Activated naive CD8-positive, alpha-beta T cell treated with anti-CD3 and anti-CD28 coated beads for 36 hours (primary cell): ENCODE results near the gene PLEKHA5. TPM values are rescaled to one million over a fixed set of nuclear protein-coding genes. Genes with fewer than 3 reads are reported as not detected.
"Not testable (repeated sequence)": the region's sequence is repeated elsewhere in the genome, so short reads cannot be mapped to it uniquely, and the experiment has no call there.

Experiments
- DNase-seq: peaks from one replicate; pipeline ENCODE4 v3.0.0; 2021
- H3K27ac Mint-ChIP-seq: one replicate; pipeline ENCODE4 v1.8.0; 2022; ENCODE audit warnings: mild to moderate bottlenecking, moderate library complexity, mixed read lengths
- H3K27me3 Mint-ChIP-seq: one replicate; pipeline ENCODE4 v1.8.0; 2022; ENCODE audit warnings: mild to moderate bottlenecking, mixed read lengths
- H3K36me3 Mint-ChIP-seq: one replicate; pipeline ENCODE4 v1.8.0; 2021; ENCODE audit warnings: mild to moderate bottlenecking, mixed read lengths
- H3K4me1 Mint-ChIP-seq: one replicate; pipeline ENCODE4 v1.8.0; 2021; ENCODE audit warnings: mixed read lengths
- H3K4me3 Mint-ChIP-seq: one replicate; pipeline ENCODE4 v1.8.0; 2022; ENCODE audit warnings: mild to moderate bottlenecking, moderate library complexity, mixed read lengths
- H3K9me3 Mint-ChIP-seq: one replicate; pipeline ENCODE4 v1.8.0; 2022; ENCODE audit warnings: mixed read lengths
- total RNA-seq, 2 experiments: library from RNA; stranded (reverse); gene quantifications; one replicate each; pipeline ENCODE4 v1.2.3, GENCODE V29; 2021

The PLEKHA5 gene
- total RNA-seq, 2 experiments from 2014 or later: 2.1 to 2.6 TPM

DNA sequence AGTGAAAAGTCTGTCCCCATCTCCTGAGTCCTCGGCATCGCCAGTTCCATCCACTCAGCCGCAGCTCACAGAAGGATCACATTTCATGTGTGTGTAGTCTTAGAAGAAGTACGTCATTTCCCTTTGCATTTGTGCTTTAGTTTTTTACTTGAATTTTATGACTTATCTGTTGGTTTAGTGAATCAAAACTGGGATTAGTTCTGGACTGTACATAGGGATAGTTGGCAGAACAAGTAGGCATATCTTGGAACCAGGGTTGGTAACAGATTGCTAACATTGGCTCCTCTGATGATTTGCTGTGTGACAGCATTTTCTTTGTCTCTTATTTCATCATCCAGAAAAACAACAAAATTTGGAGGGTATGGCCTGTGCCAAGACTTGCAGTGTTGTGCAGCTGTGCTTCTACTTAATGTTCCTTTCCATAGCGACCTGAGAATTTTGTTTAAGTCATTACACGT, 240.2 kb downstream of the PLEKHA5 start:
- Mint-ChIP-seq H3K27me3 (no peaks in the 10 kb centered on the region), H3K4me1 (peaks cover 3% of the 10 kb centered on the region), H3K27ac (no peak overlapping the region), H3K9me3 (peaks cover 2% of the 10 kb centered on the region), H3K36me3 (no peaks in the 10 kb centered on the region), H3K4me3 (no peak overlapping the region)
- DNase-seq: no peak

DNA sequence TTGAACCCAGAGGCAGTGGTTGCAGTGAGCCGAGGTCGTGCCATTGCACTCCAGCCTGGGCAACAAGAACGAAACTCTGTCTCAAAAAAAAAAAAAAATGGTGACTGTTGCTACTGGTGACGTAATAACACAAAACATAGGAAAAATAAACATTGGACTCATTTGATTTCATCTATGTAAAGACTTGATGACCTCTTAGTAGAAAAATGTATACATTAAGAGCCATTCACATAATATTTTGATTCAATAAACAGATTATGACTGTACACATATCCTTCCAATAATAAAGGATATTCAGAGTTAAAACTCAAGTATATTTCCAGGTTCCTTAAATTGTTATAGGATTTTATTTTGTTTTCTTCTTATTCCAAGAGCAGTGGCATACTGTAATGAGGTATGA, 244.1 kb downstream of the PLEKHA5 start:
- Mint-ChIP-seq H3K4me3 (no peak overlapping the region), H3K27me3 (no peaks in the 10 kb centered on the region)
- DNase-seq: no peak

DNA sequence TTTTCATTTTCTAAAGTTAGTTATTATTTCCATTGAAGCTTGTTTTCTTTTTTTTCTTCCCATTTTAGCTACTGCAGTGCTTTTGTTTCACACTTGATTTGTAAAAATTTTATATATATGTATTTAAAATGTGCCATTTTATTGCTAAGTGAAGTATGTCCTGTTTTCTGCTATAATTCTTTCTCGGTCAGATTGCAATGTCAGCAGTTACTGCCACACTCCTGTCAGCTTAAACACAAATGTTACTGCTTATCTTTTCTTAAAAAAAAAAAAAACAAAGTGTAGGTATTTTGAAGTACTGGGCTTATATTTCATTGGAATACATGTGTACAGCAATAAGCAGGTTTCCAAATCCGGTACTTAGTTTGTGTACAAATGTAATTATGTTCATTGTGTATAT, 246.4 kb downstream of the PLEKHA5 start:
- no peaks in the 10 kb centered on the region for H3K36me3 Mint-ChIP-seq
- peaks cover 2% of the 10 kb centered on the region for H3K9me3 Mint-ChIP-seq
- H3K4me1 Mint-ChIP-seq: no peaks in the 10 kb centered on the region

More for the DNA sequence above, 244.1 kb downstream of the PLEKHA5 start:
- Mint-ChIP-seq H3K4me1 (no peaks in the 10 kb centered on the region), H3K27ac (no peak overlapping the region), H3K36me3 (no peaks in the 10 kb centered on the region), H3K9me3 (peaks cover 2% of the 10 kb centered on the region)

DNA sequence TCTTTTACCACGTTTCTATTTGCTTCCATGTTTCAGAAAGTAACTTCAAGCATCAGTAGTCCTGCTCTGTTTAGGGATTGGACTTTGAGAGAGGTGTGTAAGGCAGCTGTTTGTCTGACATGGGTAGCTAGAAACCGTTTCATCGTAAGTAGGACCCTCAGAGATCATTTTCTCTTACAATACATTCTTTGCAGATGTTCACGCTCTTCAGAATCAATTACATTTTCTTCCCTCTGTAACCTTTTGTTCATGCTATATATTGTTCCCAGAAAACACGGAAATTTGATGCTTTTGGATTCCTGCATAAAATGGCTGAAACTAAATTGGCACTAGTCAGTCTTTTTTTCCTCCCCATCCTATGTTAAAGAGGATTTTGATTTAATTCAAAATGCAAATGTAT, 247.2 kb downstream of the PLEKHA5 start:
- DNase-seq: no peak
- Mint-ChIP-seq H3K4me1 (no peaks in the 10 kb centered on the region), H3K27me3 (no peaks in the 10 kb centered on the region), H3K4me3 (no peak overlapping the region), H3K36me3 (no peaks in the 10 kb centered on the region), H3K27ac (no peak overlapping the region), H3K9me3 (peaks cover 2% of the 10 kb centered on the region)

More for the DNA sequence above, 246.4 kb downstream of the PLEKHA5 start:
- no peaks in the 10 kb centered on the region for H3K27me3 Mint-ChIP-seq
- no peak overlapping the region for H3K4me3 Mint-ChIP-seq
- no peak overlapping the region for H3K27ac Mint-ChIP-seq
- DNase-seq: no peak

DNA sequence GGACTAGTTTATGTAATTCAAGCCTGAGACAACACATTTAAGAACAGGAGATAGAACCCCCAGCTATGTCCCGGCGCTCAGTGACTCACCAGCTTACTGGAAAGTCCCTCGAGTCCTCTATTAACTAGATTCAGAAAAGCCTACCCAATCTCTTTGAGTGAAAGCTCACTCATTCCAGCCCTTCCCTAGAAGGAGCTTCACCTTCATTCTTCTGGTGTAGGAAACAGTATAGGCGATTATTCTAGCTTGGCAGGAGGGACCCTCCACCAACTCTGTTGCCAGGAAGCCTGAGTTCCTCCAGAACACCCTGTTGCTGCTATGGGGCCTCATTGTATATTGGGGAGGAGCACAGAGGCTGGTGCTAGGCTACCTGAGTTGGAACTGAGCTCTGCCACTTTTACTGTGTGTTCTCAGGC, 252.6 kb downstream of the PLEKHA5 start:
- peak; percentile 48 for DNase-seq
- peaks cover 9% of the 10 kb centered on the region for H3K4me1 Mint-ChIP-seq
- H3K36me3 Mint-ChIP-seq: no peaks in the 10 kb centered on the region
- no peaks in the 10 kb centered on the region for H3K9me3 Mint-ChIP-seq
- H3K4me3 Mint-ChIP-seq: no peak overlapping the region
- peak overlapping the region; percentile 55 for H3K27ac Mint-ChIP-seq
- H3K27me3 Mint-ChIP-seq: no peaks in the 10 kb centered on the region

DNA sequence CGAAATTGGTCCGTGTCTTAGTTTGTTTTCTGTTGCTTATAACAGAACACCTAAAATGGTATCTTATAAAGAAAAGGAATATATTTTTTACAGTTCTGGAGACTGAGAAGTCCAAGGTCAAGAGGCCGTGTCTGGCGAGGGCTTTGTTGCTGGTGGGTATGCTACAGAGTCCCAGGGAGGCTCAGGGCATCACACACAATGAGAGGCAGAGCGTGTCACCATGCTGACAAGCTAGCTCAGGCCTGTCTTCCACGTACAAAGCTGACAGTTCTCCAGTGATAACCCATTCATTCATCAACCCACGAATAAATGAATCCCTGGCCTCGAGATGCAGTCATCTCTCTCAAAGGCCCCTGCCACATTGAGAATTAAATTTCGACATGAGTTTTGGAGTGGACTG, 253.0 kb downstream of the PLEKHA5 start:
- DNase-seq: no peak
- H3K27ac Mint-ChIP-seq: no peak overlapping the region

DNA sequence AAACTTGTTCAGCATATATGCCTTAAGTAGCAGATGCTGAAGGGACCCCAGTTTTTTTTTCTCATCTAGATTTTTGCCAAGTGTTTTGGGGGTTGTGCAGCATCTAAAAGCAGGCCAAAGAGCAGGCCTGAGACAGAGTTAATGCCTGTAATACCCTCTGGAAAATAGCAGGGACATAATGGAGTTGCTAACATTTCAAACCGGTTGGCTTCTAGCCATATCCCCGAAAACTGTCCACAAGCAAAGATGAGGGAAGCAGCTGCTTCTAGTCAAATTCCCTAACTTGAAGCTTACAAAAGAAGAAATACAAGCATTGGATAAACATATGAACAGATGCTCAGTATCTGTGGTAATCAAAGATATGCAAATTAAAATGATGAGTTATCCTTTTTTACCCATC, 257.6 kb downstream of the PLEKHA5 start:
- Mint-ChIP-seq H3K4me3 (no peak overlapping the region), H3K27ac (no peak overlapping the region), H3K4me1 (peaks cover 6% of the 10 kb centered on the region), H3K36me3 (no peaks in the 10 kb centered on the region), H3K9me3 (no peaks in the 10 kb centered on the region), H3K27me3 (no peaks in the 10 kb centered on the region)
- no peak for DNase-seq

More for the DNA sequence above, 253.0 kb downstream of the PLEKHA5 start:
- no peaks in the 10 kb centered on the region for H3K9me3 Mint-ChIP-seq
- H3K36me3 Mint-ChIP-seq: no peaks in the 10 kb centered on the region
- no peak overlapping the region for H3K4me3 Mint-ChIP-seq
- H3K4me1 Mint-ChIP-seq: peaks cover 9% of the 10 kb centered on the region
- H3K27me3 Mint-ChIP-seq: no peaks in the 10 kb centered on the region

DNA sequence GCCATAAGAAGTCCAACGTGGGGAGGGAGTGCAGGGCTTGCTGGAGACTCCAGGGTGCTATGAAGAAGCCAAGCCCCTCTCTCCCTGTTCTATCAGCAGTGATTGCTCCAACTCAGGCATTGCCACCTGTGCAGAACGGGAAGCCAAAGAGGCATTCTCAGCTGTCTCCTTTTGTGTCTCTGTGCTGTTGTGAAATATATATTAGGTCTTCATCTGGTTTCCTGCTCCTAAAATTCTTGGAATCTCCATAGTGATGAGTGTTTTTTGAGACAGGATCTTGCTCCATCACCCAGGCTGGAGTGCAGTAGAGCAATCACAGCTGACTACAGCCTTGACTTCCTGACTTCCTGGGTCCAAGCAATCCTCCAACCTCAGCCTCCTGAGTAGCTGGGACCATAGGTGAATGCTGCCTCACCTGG, 258.6 kb downstream of the PLEKHA5 start:
- no peak for DNase-seq
- no peaks in the 10 kb centered on the region for H3K9me3 Mint-ChIP-seq
- no peaks in the 10 kb centered on the region for H3K36me3 Mint-ChIP-seq
- no peaks in the 10 kb centered on the region for H3K27me3 Mint-ChIP-seq
- no peak overlapping the region for H3K27ac Mint-ChIP-seq
- no peak overlapping the region for H3K4me3 Mint-ChIP-seq
- peaks cover 2% of the 10 kb centered on the region for H3K4me1 Mint-ChIP-seq

DNA sequence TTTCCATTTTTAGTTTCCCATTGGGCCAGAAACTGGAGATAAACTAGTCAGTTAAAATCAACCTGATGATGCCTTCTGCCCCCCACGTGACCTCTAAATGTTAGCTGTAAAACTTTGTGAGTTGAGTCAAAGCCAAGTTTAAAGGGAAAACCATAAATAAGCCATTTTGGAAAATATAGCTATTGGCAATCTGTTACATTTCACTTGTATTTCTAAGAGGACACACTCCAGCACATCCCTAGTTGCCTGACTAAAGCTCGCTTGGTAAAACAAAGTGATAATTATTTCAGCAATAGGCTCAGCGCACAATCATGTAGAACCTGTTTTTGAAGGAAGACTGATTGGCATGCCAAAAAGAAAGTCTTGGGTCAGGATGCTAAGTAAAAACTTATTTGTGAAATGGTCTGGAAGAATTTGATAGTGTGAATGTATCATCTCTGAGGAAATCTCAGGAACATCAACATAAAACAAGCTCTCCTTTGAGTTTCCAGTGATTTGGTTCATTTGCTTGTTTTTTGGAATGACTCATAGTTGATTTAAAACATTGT, 260.6 kb downstream of the PLEKHA5 start:
- DNase-seq: no peak
- H3K9me3 Mint-ChIP-seq: no peaks in the 10 kb centered on the region
- H3K27me3 Mint-ChIP-seq: no peaks in the 10 kb centered on the region
- H3K36me3 Mint-ChIP-seq: no peaks in the 10 kb centered on the region
- H3K4me1 Mint-ChIP-seq: peaks cover under 1% of the 10 kb centered on the region
- H3K27ac Mint-ChIP-seq: no peak overlapping the region
- H3K4me3 Mint-ChIP-seq: no peak overlapping the region

DNA sequence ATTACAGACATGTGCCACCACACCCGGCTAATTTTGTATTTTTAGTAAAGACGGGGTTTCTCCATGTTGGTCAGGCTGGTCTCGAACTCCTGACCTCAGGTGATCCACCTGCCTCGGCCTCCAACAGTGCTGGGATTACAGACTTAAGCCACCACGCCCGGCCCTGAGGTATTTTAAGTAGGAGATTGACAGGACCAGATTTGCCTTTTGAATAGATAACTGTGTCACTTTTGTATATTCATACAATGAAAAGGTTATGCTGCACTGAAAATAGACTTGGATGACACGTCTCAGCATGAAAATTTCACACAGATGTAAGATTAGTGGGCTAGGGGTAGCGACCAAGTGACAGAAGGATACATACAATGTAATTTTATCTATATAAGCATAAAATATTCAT, 263.1 kb downstream of the PLEKHA5 start:
- not testable (repeated sequence) for H3K4me3 Mint-ChIP-seq, H3K4me1 Mint-ChIP-seq, H3K9me3 Mint-ChIP-seq, DNase-seq, H3K27ac Mint-ChIP-seq, H3K36me3 Mint-ChIP-seq, H3K27me3 Mint-ChIP-seq

DNA sequence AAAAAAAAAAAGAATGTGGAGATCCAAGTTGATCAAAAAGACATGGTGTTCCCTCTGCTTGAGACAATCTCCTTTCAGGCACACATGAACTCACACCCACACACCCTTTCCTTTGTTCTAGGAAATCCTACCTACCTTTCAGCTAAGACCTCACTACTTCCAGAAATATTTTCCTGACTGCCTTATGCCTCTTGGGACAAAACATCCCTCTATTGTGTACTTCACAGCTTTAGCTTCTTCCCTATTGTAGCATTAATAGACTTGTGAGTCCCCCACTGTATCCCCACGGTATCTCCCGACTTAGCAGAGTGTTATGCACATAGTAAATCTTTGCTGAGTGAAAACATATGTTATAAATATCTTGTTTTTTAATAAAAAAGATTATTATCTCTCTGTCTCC, 264.9 kb downstream of the PLEKHA5 start:
- no peaks in the 10 kb centered on the region for H3K4me1 Mint-ChIP-seq
- H3K9me3 Mint-ChIP-seq: no peaks in the 10 kb centered on the region
- no peaks in the 10 kb centered on the region for H3K27me3 Mint-ChIP-seq
- DNase-seq: no peak
- no peak overlapping the region for H3K27ac Mint-ChIP-seq
- H3K36me3 Mint-ChIP-seq: no peaks in the 10 kb centered on the region
- no peak overlapping the region for H3K4me3 Mint-ChIP-seq

DNA sequence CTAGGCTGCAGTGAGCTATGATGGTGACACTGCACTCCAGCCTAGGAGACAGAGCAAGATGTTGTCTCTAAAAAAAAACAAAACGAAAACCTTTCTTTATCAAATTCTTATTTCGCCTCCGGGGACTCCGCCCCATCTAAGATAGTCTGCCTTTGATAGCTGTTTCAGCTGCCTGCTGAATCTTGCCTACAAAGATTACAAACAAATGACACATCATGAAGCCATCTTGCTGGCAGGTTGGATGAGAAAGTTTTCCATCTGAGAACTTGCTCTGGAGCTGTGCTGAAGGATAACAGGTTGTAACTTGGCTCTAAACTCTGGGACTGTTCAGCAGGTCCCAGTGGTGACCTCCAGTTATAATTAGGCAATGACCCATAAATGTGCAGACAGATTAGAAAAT, 268.0 kb downstream of the PLEKHA5 start:
- Mint-ChIP-seq H3K27me3 (no peaks in the 10 kb centered on the region), H3K4me3 (no peak overlapping the region), H3K27ac (no peak overlapping the region), H3K36me3 (no peaks in the 10 kb centered on the region), H3K9me3 (no peaks in the 10 kb centered on the region), H3K4me1 (peaks cover 3% of the 10 kb centered on the region)
- no peak for DNase-seq

DNA sequence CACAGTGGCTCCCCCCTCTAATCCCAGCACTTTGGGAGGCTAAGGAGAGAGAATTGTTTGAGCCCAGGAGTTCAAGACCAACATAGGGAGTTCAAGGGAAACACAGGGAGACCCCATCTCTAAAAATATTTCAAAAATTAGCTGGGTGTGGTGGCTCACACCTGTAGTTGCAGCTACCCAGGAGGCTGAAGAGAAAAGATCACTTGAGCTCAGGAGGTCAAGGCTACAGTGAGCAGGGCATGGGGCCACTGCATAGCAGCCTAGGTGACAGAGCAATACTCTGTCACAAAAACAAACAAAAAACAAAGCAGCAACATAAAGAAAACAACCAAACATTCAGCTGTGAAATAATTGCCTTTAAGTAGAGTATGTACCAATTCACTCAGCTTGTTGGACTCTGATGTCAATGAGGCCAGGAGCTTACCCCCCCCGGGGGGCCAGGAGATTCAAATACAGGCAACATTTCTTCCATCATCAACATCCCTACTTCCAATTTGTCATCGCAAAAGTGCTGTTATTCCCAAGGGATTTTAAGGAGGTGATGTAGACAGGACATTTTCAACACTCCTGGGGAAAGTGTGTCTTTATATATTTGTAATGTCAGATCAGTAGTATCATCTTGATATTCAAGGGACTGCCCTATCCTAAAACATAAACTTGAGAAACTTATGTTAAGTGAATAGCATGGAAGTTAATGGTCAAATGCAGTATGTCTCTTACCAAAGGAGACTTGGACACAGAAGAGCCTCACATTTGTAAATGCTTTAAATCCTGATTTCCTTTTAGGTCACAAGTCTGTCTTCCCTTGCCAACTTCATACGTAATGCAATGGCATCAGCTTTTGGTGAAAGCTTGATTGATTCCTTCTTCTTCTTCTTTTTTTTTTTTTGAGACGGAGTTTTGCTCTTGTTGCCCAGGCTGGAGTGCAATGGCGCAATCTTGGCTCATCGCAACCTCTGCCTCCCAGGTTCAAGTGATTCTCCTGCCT, 269.1 kb downstream of the PLEKHA5 start:
- Mint-ChIP-seq H3K4me3 (no peak overlapping the region), H3K27ac (no peak overlapping the region), H3K36me3 (no peaks in the 10 kb centered on the region), H3K4me1 (peaks cover 5% of the 10 kb centered on the region), H3K9me3 (no peaks in the 10 kb centered on the region), H3K27me3 (no peaks in the 10 kb centered on the region)
- DNase-seq: no peak

DNA sequence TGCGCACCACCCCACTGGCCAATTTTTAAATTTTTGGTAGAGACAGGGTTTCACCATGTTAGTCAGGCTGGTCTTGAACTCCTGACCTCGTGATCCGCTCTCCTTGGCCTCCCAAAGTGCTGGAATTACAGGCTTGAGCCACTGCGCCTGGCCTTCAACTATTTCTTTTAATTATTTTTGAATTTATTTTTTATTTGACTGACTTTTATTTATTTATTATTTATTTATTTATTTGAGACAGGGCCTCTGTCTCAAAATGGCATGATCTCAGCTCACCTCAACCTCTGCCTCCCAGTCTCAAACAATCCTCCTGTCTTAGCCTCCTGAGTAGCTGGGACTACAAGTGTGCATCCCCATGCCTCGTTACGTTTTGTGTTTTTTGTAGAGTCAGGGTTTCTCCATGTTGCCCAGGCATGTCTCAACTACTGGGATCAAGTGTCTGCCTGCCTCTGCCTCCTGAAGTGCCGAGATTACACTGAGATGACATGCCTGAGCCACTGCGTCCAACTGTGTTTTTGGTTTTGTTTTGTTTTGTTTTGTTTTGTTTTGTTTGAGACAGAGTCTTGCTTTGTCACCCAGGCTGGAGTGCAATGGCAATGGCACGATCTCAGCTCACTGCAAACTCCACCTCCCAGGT, 271.2 kb downstream of the PLEKHA5 start:
- Mint-ChIP-seq H3K4me1 (peaks cover 12% of the 10 kb centered on the region), H3K36me3 (peaks cover 10% of the 10 kb centered on the region)
- H3K4me3 Mint-ChIP-seq, H3K27me3 Mint-ChIP-seq, H3K9me3 Mint-ChIP-seq, DNase-seq, H3K27ac Mint-ChIP-seq: not testable (repeated sequence)

DNA sequence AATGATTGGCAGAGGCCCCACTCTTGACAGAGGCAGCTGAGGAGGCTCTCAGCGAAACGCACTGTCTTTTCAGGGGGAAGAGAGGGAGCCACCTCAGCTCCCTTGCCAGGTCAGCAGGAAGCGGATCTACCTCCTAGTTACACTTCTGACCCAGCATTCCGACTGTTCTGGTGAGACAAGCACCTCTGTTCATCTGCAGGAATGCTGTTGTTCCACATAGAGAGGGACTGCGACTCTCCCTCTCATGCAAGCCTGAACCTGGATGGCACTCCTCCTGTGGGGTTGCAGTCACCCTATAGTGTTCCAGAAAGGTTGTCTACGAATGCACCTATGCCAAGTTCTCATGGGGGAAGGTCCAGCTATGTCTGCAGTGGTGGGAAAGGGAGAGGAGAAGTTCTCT, 272.7 kb downstream of the PLEKHA5 start:
- Mint-ChIP-seq H3K27ac (peak overlapping the region; percentile 29), H3K4me3 (no peak overlapping the region), H3K27me3 (no peaks in the 10 kb centered on the region), H3K36me3 (peaks cover 10% of the 10 kb centered on the region), H3K9me3 (peaks cover 6% of the 10 kb centered on the region), H3K4me1 (peaks cover 12% of the 10 kb centered on the region)
- no peak for DNase-seq
